ENCODE measurements around the gene TFEB.

The TFEB gene

GRCh38 chr6:41704028-41704427, 31.4 kb downstream of the TFEB start:
- no peaks in the 10 kb centered on the region for H3K27me3 ChIP-seq (ENCODE audit: insufficient read depth, low read length)
- H3K4me3 ChIP-seq (ENCODE audit: low read depth, low read length) = no peak overlapping the region
- H3K79me2 ChIP-seq (ENCODE audit: control insufficient read depth, insufficient read depth, low read length, unreplicated experiment) = no peaks in the 10 kb centered on the region
- H3K36me3 ChIP-seq (ENCODE audit: insufficient read depth, low read length) = no peaks in the 10 kb centered on the region
- H2AFZ ChIP-seq (ENCODE audit: low read length, unreplicated experiment) = no peak overlapping the region
- no peak overlapping the region for H3K27ac ChIP-seq (ENCODE audit: low read depth, low read length)
- peaks cover 19% of the 10 kb centered on the region for H3K4me1 ChIP-seq (ENCODE audit: control insufficient read depth, insufficient read depth, low read length, unreplicated experiment)

- no peaks in the 10 kb centered on the region for H3K79me2 ChIP-seq (ENCODE audit: control insufficient read depth, insufficient read depth, low read length, unreplicated experiment)
- H3K4me3 ChIP-seq (ENCODE audit: low read depth, low read length) = no peak overlapping the region
- H3K36me3 ChIP-seq (ENCODE audit: insufficient read depth, low read length) = no peaks in the 10 kb centered on the region
- no peak overlapping the region for H2AFZ ChIP-seq (ENCODE audit: low read length, unreplicated experiment)
- peaks cover 28% of the 10 kb centered on the region for H3K4me1 ChIP-seq (ENCODE audit: control insufficient read depth, insufficient read depth, low read length, unreplicated experiment)
- H3K27ac ChIP-seq (ENCODE audit: low read depth, low read length) = no peak overlapping the region
- no peaks in the 10 kb centered on the region for H3K27me3 ChIP-seq (ENCODE audit: insufficient read depth, low read length)
Measured at GRCh38 chr6:41702771-41703494, 32.5 kb downstream of the TFEB start.

DNA sequence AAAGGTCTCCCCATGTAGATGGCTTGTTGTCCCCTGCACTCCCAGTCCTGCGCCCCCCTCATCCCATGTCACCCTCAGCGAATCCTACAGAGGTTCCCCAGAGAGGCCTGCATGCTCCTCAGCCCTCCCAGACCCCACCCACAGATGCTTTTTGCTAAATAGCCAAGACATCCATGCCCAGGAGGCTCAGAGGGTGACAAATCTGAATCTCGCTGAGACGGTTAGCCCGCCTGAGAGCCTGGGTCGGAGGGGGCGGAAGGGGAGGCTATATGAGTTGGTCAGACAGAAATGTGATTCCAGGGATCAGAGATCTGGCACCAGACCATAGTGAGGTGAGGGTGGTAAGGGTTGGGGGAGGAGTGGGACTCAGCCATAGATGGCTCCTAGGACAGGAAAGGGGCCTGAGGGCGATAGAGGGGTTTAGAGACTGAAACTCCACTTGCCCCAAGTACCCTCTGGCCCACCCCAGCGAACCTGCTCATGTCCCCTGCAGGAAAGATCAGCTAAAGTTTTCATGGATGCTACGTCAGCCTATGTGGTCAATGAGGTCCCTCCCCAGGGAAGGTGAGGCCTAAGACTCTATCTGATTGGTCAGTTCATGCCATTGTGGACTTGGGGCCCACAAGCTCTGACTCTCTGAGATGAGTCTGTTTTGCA, 33.2 kb downstream of the TFEB start:
- Histone ChIP-seq H3K27ac (ENCODE audit: low read depth, low read length) (no peak overlapping the region), H3K4me3 (ENCODE audit: low read depth, low read length) (no peak overlapping the region), H2AFZ (ENCODE audit: low read length, unreplicated experiment) (no peak overlapping the region), H3K79me2 (ENCODE audit: control insufficient read depth, insufficient read depth, low read length, unreplicated experiment) (no peaks in the 10 kb centered on the region), H3K27me3 (ENCODE audit: insufficient read depth, low read length) (no peaks in the 10 kb centered on the region), H3K36me3 (ENCODE audit: insufficient read depth, low read length) (no peaks in the 10 kb centered on the region), H3K4me1 (ENCODE audit: control insufficient read depth, insufficient read depth, low read length, unreplicated experiment) (peaks cover 35% of the 10 kb centered on the region)

DNA sequence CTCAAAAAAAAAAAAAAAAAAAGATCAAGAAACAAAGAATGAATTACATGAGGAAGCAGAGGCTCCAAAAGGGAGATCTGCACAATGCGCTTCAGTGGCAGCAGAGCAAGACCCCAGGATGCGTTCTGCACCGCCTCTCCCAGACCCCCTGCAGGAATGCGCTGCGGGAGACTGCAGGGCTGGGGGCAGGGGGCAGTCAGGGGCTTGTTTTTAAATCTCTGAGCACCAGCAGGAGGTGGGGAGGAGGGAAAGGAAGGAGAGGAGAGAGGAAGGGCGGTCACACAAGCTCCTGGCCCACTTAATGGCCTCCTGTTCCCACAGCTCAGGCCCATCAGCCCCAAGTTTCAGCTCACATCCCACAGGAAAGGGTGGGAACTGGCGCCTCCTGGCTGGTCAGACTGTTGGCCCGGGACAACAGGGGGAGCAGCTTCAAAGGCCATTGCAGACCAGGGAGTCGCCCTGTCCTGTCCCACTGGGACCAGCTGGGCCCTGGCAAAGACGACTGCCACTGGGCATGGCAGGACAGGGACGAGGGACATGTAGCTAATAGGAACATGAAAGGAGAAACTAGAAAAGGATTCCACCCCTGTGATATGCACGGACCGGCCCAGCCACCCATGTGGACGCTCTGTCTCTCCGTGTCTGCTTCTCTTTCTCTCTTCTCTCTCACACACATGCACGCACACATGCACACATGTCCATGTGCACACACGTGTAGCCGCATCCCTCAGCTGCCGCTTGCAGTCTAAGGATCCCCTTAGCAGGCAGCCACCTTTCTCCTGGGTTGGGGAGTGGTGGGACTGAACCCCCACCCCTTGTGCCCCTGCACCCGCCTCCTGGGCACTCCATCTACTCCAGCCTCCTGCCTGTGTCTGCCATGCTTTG, 34.7 kb downstream of the TFEB start:
- H3K27me3 ChIP-seq (ENCODE audit: insufficient read depth, low read length) = no peaks in the 10 kb centered on the region
- no peak overlapping the region for H3K27ac ChIP-seq (ENCODE audit: low read depth, low read length)
- H3K36me3 ChIP-seq (ENCODE audit: insufficient read depth, low read length) = no peaks in the 10 kb centered on the region
- no peak overlapping the region for H2AFZ ChIP-seq (ENCODE audit: low read length, unreplicated experiment)
- no peaks in the 10 kb centered on the region for H3K79me2 ChIP-seq (ENCODE audit: control insufficient read depth, insufficient read depth, low read length, unreplicated experiment)
- H3K4me1 ChIP-seq (ENCODE audit: control insufficient read depth, insufficient read depth, low read length, unreplicated experiment) = peaks cover 21% of the 10 kb centered on the region
- no peak overlapping the region for H3K4me3 ChIP-seq (ENCODE audit: low read depth, low read length)

DNA sequence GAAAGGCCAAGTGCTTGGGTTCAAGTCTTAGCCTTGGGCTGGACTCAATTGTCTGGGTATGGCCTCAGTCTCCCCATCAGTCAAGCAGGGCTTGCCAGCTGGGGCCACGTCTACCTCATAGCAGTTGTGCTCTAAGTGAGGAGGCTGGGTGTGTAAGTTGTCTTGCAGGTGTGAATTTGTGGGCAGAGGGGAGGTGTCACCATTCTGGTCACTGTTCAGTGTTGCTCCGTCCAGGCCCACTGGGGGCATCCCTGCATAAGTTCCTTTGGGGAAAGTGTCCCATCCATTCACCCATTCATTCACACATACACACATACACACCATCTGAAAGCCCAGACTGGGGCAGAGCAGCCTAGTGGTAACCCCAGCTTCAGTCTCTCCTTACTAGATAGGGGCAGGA, 36.3 kb downstream of the TFEB start:
- peak overlapping the region; percentile 74 for H3K27ac ChIP-seq (ENCODE audit: low read depth, low read length)
- H2AFZ ChIP-seq (ENCODE audit: low read length, unreplicated experiment) = no peak overlapping the region
- H3K27me3 ChIP-seq (ENCODE audit: insufficient read depth, low read length) = no peaks in the 10 kb centered on the region
- peaks cover 16% of the 10 kb centered on the region for H3K4me1 ChIP-seq (ENCODE audit: control insufficient read depth, insufficient read depth, low read length, unreplicated experiment)
- H3K36me3 ChIP-seq (ENCODE audit: insufficient read depth, low read length) = no peaks in the 10 kb centered on the region
- H3K4me3 ChIP-seq (ENCODE audit: low read depth, low read length) = no peak overlapping the region
- no peaks in the 10 kb centered on the region for H3K79me2 ChIP-seq (ENCODE audit: control insufficient read depth, insufficient read depth, low read length, unreplicated experiment)

DNA sequence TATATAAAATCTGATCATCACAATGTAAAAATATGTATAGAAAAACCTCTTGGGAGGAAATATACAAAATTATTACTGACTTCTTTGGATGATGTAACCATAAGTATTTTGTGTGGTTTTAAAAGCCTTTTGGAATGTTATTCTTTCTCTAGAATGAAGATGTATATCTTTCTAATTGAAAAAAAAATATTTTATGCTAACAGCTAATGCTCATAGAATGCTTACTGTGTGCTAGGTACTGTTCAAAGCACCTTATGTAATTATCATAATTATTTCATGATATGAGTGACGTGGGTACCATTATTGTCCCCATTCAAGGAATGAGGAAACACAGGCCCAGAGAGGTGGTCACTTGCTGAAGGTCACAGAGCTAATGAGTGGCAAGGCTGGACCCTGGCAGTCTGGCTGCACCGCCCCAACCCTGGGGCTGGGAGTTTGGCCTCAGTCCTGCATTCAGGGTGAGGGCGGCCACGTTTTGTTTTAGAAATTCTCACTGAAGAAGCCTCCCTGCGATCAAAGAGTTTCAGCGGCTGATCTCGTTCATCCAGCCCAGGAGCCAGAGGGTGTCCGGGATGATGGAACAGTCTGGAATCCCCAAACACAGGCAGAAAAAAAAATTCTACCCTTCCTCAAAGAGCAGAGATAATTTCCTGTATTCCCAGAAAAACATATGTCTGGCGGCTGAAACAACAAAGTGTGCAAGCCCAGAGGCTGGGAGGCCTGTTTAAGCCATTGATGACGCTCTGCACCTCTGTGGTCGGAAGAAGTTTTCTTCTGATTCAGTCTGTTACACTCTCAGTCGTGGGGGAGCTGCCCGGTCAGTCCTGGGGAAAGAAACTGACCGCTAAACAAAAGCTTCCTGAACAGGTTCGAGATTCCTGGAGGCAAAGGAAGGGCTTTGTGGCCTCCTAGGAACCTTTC, 37.3 kb downstream of the TFEB start:
- Histone ChIP-seq H3K36me3 (ENCODE audit: insufficient read depth, low read length) (no peaks in the 10 kb centered on the region), H3K79me2 (ENCODE audit: control insufficient read depth, insufficient read depth, low read length, unreplicated experiment) (no peaks in the 10 kb centered on the region), H3K27ac (ENCODE audit: low read depth, low read length) (peak overlapping the region; percentile 74), H2AFZ (ENCODE audit: low read length, unreplicated experiment) (peak overlapping the region; percentile 2), H3K4me1 (ENCODE audit: control insufficient read depth, insufficient read depth, low read length, unreplicated experiment) (peaks cover 16% of the 10 kb centered on the region), H3K27me3 (ENCODE audit: insufficient read depth, low read length) (no peaks in the 10 kb centered on the region), H3K4me3 (ENCODE audit: low read depth, low read length) (no peak overlapping the region)

DNA sequence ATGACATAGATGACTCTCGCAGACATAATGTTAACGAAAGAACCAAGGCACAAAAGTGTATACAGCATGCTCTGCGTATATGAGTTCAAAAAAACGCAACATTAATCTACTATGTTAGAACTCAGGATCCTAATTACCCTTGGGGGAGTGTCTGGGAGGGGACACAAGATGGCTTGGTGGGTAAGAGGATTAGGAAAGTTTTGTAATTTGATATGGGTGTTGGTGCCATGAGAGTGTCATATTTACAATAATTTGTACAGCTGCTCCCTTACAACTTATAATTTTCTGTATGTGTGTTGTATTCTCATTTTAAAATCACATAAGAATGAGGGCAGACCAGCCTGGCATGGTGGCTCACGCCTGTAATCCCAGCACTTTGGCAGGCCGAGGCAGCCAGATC, 38.6 kb downstream of the TFEB start:
- H3K36me3 ChIP-seq (ENCODE audit: insufficient read depth, low read length) = no peaks in the 10 kb centered on the region
- H3K79me2 ChIP-seq (ENCODE audit: control insufficient read depth, insufficient read depth, low read length, unreplicated experiment) = no peaks in the 10 kb centered on the region
- no peaks in the 10 kb centered on the region for H3K27me3 ChIP-seq (ENCODE audit: insufficient read depth, low read length)

DNA sequence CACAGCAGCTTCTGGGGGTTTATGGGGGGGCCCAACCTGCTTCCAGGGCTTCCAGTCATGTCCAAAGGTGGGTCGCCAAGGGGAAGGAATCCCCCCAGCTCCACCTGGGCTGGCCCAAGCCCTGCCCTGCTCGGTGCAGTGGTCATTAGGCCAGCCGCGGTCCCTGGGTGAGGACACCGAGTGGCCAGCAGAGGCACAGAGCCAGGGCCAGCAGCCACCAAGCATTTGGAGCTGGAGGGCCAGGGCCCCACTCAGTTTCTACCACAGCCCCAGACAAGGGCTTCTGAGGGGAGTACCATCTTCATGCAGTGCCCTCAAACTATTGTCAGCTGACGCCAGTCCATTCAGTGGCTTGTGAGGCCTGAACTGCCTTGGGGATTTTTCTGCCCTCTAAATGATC, 39.6 kb downstream of the TFEB start:
- Histone ChIP-seq H3K4me1 (ENCODE audit: control insufficient read depth, insufficient read depth, low read length, unreplicated experiment) (peaks cover 16% of the 10 kb centered on the region), H2AFZ (ENCODE audit: low read length, unreplicated experiment) (no peak overlapping the region), H3K79me2 (ENCODE audit: control insufficient read depth, insufficient read depth, low read length, unreplicated experiment) (no peaks in the 10 kb centered on the region), H3K4me3 (ENCODE audit: low read depth, low read length) (no peak overlapping the region), H3K27me3 (ENCODE audit: insufficient read depth, low read length) (no peaks in the 10 kb centered on the region), H3K27ac (ENCODE audit: low read depth, low read length) (no peak overlapping the region), H3K36me3 (ENCODE audit: insufficient read depth, low read length) (no peaks in the 10 kb centered on the region)

More for the DNA sequence above, 38.6 kb downstream of the TFEB start:
- H3K4me3 ChIP-seq (ENCODE audit: low read depth, low read length) = no peak overlapping the region
- H3K27ac ChIP-seq (ENCODE audit: low read depth, low read length) = no peak overlapping the region
- peaks cover 16% of the 10 kb centered on the region for H3K4me1 ChIP-seq (ENCODE audit: control insufficient read depth, insufficient read depth, low read length, unreplicated experiment)
- no peak overlapping the region for H2AFZ ChIP-seq (ENCODE audit: low read length, unreplicated experiment)

GRCh38 chr6:41694815-41695526, 40.4 kb downstream of the TFEB start:
- Histone ChIP-seq H3K4me3 (ENCODE audit: low read depth, low read length) (no peak overlapping the region), H3K4me1 (ENCODE audit: control insufficient read depth, insufficient read depth, low read length, unreplicated experiment) (peaks cover 16% of the 10 kb centered on the region), H3K79me2 (ENCODE audit: control insufficient read depth, insufficient read depth, low read length, unreplicated experiment) (no peaks in the 10 kb centered on the region), H3K27ac (ENCODE audit: low read depth, low read length) (no peak overlapping the region), H3K27me3 (ENCODE audit: insufficient read depth, low read length) (no peaks in the 10 kb centered on the region), H3K36me3 (ENCODE audit: insufficient read depth, low read length) (no peaks in the 10 kb centered on the region), H2AFZ (ENCODE audit: low read length, unreplicated experiment) (no peak overlapping the region)
